ENCODE data around the gene RNF180. TPM values are rescaled to one million over a fixed set of nuclear protein-coding genes. Genes with fewer than 3 reads are reported as not detected.

Gene RNF180
- polyA plus RNA-seq, 2 of the 4 experiments (the other 2 are of a cell fraction): 0.14 to 0.50 TPM

GRCh38 chr5:64160201-64160600 lies 5.4 kb upstream of the RNF180 start:
- ATAC-seq (no peak), FAIRE-seq (no peak)
- POLR2A ChIA-PET: no interaction called here

DNA sequence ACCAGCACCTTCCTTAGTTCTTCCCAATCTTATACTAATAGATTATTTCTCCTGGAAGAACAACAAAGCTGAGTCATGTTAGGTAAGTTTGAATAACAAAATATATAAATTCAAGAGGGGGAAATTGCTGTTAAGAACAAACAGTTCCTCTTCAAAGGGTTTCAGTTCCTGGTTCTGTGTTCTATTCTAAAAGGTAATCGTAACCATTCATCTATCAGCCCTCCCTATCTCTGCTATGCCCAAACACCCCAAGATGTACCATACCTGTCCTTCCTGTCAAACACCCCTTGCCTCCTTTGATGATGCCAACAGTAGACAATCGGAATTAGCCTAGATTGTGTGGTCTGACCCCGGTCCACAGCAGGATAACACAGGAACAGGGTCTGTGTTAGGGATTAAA lies 4.2 kb upstream of the RNF180 start:
- Histone ChIP-seq H3K4me1 (no peaks in the 10 kb centered on the region), H3K9me3 (no peaks in the 10 kb centered on the region), H3K4me2 (no peak overlapping the region), H3K4me3 (no peak overlapping the region), H3K27ac (no peak overlapping the region)
- WGBS (ENCODE audit: missing lambda C conversion rate): 34% methylated on average over 3 of the region's 3 CpGs
- FAIRE-seq (no peak), DNase-seq (ENCODE audit: low read depth in 1 of 2, low spot score in 1 of 2) (no peak), ATAC-seq (no peak)
- ChIA-PET CTCF (interaction anchor here (4.0 kb wide), 1 partner anchor 14 kb away, joined by 18 read pairs; no protein-coding TSS in a partner anchor), POLR2A (no interaction called here)
- no peak for TF ChIP-seq KDM5A (IDR thresholded peaks at IDR 0.05)
- TF ChIP-seq, protein P1, sequence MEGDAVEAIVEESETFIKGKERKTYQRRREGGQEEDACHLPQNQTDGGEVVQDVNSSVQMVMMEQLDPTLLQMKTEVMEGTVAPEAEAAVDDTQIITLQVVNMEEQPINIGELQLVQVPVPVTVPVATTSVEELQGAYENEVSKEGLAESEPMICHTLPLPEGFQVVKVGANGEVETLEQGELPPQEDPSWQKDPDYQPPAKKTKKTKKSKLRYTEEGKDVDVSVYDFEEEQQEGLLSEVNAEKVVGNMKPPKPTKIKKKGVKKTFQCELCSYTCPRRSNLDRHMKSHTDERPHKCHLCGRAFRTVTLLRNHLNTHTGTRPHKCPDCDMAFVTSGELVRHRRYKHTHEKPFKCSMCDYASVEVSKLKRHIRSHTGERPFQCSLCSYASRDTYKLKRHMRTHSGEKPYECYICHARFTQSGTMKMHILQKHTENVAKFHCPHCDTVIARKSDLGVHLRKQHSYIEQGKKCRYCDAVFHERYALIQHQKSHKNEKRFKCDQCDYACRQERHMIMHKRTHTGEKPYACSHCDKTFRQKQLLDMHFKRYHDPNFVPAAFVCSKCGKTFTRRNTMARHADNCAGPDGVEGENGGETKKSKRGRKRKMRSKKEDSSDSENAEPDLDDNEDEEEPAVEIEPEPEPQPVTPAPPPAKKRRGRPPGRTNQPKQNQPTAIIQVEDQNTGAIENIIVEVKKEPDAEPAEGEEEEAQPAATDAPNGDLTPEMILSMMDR (IDR thresholded peaks at IDR 0.05): no peak

More at GRCh38 chr5:64160201-64160600, 5.4 kb upstream of the RNF180 start:
- Histone ChIP-seq H3K4me2 (no peak overlapping the region), H3K4me1 (no peaks in the 10 kb centered on the region), H3K4me3 (no peak overlapping the region), H3K27ac (no peak overlapping the region), H3K9me3 (no peaks in the 10 kb centered on the region)
- CTCF ChIA-PET: interaction anchor here (1.1 to 4.0 kb wide), 3 partner anchors 13 to 91 kb away, joined by 3 to 18 read pairs (median 4); no protein-coding TSS in a partner anchor
- WGBS (ENCODE audit: missing lambda C conversion rate): 42% methylated on average over 6 of the region's 6 CpGs
- TF ChIP-seq E2F6 (IDR thresholded peaks at IDR 0.05; ENCODE audit: borderline replicate concordance, low read depth) (no peak), POLR2A (IDR thresholded peaks at IDR 0.05; ENCODE audit: low read length) (no peak), FOSB (CRISPR knock-in tag; IDR thresholded peaks at IDR 0.05) (no peak), TFCP2L1 (CRISPR knock-in tag; IDR thresholded peaks at IDR 0.05) (no peak), BHLHE40 (IDR thresholded peaks at IDR 0.05; ENCODE audit: low read depth, low read length) (no peak), FOSL2 (IDR thresholded peaks at IDR 0.05) (no peak), FOSL2 (CRISPR knock-in tag; IDR thresholded peaks at IDR 0.05) (no peak), HOXB5 (CRISPR knock-in tag; IDR thresholded peaks at IDR 0.05) (no peak), CHD2 (IDR thresholded peaks at IDR 0.05; ENCODE audit: low read length, partially characterized antibody) (no peak), MAZ (IDR thresholded peaks at IDR 0.05; ENCODE audit: borderline replicate concordance, low read depth, low read length) (no peak), GATA3 (IDR thresholded peaks at IDR 0.05; ENCODE audit: borderline replicate concordance) (no peak), MAX (IDR thresholded peaks at IDR 0.05) (no peak), USF2 (IDR thresholded peaks at IDR 0.05) (no peak), RARB (CRISPR knock-in tag; IDR thresholded peaks at IDR 0.05) (no peak), NR3C1 (IDR thresholded peaks at IDR 0.05) (no peak), RCOR1 (IDR thresholded peaks at IDR 0.05; ENCODE audit: low read depth, low read length) (no peak), ZC3H11A (IDR thresholded peaks at IDR 0.05) (no peak), RFX5 (IDR thresholded peaks at IDR 0.05) (no peak), ZNF302 (CRISPR knock-in tag; IDR thresholded peaks at IDR 0.05) (no peak)
- TF ChIP-seq, protein P2, sequence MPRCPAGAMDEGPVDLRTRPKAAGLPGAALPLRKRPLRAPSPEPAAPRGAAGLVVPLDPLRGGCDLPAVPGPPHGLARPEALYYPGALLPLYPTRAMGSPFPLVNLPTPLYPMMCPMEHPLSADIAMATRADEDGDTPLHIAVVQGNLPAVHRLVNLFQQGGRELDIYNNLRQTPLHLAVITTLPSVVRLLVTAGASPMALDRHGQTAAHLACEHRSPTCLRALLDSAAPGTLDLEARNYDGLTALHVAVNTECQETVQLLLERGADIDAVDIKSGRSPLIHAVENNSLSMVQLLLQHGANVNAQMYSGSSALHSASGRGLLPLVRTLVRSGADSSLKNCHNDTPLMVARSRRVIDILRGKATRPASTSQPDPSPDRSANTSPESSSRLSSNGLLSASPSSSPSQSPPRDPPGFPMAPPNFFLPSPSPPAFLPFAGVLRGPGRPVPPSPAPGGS (IDR thresholded peaks at IDR 0.05): no peak
- TF ChIP-seq, protein P3, sequence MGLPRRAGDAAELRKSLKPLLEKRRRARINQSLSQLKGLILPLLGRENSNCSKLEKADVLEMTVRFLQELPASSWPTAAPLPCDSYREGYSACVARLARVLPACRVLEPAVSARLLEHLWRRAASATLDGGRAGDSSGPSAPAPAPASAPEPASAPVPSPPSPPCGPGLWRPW (IDR thresholded peaks at IDR 0.05): no peak
- no peak for DNase-seq (ENCODE audit: low read depth in 1 of 2, low spot score in 1 of 2)

Data from A549 (cell line).